ENCODE results near the gene FCRL4.
"Not testable (repeated sequence)": the region's sequence is repeated elsewhere in the genome, so short reads cannot be mapped to it uniquely, and the experiment has no call there.

The FCRL4 gene

DNA sequence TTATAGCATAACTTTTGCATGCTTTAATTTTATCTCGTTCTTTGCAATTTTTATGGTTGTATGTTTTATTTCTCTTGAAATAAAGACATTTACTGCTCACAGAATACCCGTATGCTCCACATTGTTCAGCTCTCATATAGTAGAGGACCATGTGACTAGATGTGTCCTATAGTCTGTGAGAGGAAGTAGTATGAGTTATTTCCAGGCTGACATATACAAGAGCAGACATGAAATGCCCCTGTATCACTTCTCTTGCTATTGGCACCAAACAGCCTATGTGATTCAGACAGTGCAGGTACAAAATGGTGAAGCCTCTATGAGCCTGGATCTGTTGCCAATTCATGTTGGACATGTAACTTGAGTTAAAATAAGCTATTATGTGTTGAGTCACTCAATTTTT is 39.8 kb downstream of the FCRL4 start:
- TF ChIP-seq, protein P1, sequence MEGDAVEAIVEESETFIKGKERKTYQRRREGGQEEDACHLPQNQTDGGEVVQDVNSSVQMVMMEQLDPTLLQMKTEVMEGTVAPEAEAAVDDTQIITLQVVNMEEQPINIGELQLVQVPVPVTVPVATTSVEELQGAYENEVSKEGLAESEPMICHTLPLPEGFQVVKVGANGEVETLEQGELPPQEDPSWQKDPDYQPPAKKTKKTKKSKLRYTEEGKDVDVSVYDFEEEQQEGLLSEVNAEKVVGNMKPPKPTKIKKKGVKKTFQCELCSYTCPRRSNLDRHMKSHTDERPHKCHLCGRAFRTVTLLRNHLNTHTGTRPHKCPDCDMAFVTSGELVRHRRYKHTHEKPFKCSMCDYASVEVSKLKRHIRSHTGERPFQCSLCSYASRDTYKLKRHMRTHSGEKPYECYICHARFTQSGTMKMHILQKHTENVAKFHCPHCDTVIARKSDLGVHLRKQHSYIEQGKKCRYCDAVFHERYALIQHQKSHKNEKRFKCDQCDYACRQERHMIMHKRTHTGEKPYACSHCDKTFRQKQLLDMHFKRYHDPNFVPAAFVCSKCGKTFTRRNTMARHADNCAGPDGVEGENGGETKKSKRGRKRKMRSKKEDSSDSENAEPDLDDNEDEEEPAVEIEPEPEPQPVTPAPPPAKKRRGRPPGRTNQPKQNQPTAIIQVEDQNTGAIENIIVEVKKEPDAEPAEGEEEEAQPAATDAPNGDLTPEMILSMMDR (IDR thresholded peaks at IDR 0.05; ENCODE audit: low read depth, low read length) = no peak
- no peak for DNase-seq (ENCODE audit: extremely low read depth, low read depth)

- DNase-seq (ENCODE audit: extremely low read depth, low read depth) = no peak
- TF ChIP-seq, protein P1 (IDR thresholded peaks at IDR 0.05; ENCODE audit: low read depth, low read length) = no peak
Observed at GRCh38 chr1:157551694-157552693, 45.9 kb downstream of the FCRL4 start, which contains the start of gene FCRL5. Gene FCRL5 (minus strand): TSS chr1:157552515. CDS start chr1:157552362, 153 bp downstream.

- not testable (repeated sequence) for DNase-seq (ENCODE audit: extremely low read depth, low read depth)
Observed at GRCh38 chr1:157548081-157548480, 49.8 kb downstream of the FCRL4 start.

DNA sequence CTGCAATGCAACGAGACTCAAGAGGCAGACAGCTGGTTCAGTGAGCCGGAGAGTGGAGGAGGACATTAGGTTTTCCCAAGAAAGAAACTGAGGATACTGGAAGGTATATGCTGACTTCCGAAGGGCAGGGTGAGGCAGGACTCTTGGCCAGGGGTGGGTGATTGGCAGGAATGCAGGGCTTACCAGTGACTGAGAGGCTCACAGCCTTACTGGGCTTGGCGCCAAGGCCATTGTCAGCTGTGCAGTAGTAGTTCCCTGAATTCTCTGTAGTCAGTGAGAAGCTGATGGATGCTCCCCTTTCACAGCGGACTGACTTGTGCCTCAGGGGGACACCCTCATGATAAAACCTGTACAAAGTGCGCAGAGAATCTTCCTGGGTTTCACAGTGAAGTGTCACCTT is 55.2 kb downstream of the FCRL4 start:
- TF ChIP-seq, protein P1 (IDR thresholded peaks at IDR 0.05; ENCODE audit: low read depth, low read length) = no peak
- DNase-seq (ENCODE audit: extremely low read depth, low read depth) = no peak

DNA sequence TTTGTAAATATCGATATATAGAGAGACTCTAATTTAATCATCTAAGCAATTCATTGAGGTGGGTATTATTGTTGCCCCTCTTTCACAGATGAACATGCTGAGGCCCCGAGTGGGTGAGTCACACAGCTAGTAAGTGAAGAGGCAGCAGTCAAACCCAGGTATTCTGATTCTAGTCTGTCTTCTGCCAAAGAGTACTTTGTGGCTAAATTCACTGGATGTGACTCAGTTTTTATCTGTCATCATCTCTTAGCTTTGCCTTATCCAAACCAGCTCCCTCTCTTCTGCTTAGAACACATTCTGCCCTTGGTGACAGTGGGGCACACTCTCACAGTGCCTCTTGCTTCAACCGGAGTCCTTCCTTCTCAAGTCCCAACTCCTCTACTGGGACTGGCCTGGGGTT is 57.0 kb downstream of the FCRL4 start:
- TF ChIP-seq, protein P1 (IDR thresholded peaks at IDR 0.05; ENCODE audit: low read depth, low read length) = no peak
- DNase-seq (ENCODE audit: extremely low read depth, low read depth) = no peak

DNA sequence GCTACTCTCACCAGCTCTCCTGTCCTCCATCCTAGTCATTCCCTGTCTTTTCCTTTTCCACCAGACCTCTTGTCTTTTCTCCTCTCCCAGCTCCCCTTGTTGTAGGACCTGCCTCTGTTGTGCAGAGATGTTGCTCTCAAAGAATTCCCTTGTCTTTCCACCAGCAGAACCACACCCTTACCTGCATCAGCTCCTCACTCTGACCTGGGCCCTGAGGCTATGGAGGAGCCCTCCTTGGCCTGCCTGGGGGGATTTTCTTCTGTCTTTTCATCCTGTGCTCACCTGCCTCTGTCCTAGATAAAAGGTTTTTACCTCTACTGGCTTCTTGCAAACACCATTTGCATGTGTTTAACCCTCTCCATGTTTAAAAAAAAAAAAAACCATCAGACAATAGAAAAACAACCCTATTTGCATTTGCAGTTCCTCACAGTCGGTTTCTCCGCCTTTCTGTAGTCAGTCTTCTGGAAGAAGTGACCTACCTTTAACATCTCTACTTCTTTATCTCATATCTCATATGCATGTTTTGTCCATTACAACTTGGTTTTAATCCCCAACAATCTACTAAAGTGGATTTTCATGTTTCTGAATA is 57.6 kb downstream of the FCRL4 start:
- no peak for DNase-seq (ENCODE audit: extremely low read depth, low read depth)
- TF ChIP-seq, protein P1 (IDR thresholded peaks at IDR 0.05; ENCODE audit: low read depth, low read length) = no peak

DNA sequence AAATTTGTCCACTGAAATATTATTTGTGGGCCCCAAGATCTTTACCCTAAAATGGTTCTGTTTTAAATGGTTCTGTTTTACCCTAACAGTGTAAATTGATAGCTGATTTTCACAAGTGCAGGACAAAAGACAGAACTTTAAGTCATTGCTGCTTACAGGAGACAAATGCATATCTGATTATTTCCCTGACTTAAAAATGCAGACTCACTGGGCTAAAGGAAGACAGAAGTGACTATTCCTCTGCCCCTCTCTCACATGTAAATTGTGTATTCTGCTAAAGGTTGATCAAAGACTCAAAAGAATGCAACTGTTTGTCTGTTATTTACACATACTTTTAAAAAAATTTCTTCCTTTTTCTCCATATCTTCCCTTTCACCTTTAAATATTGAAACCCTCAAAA is 58.3 kb downstream of the FCRL4 start:
- DNase-seq (ENCODE audit: extremely low read depth, low read depth) = no peak
- TF ChIP-seq, protein P1 (IDR thresholded peaks at IDR 0.05; ENCODE audit: low read depth, low read length) = no peak

Measured in AG09319 (cell line).